ENCODE results near the gene SKP1.
"Not testable (repeated sequence)": the region's sequence is repeated elsewhere in the genome, so short reads cannot be mapped to it uniquely, and the experiment has no call there.

Gene SKP1

DNA sequence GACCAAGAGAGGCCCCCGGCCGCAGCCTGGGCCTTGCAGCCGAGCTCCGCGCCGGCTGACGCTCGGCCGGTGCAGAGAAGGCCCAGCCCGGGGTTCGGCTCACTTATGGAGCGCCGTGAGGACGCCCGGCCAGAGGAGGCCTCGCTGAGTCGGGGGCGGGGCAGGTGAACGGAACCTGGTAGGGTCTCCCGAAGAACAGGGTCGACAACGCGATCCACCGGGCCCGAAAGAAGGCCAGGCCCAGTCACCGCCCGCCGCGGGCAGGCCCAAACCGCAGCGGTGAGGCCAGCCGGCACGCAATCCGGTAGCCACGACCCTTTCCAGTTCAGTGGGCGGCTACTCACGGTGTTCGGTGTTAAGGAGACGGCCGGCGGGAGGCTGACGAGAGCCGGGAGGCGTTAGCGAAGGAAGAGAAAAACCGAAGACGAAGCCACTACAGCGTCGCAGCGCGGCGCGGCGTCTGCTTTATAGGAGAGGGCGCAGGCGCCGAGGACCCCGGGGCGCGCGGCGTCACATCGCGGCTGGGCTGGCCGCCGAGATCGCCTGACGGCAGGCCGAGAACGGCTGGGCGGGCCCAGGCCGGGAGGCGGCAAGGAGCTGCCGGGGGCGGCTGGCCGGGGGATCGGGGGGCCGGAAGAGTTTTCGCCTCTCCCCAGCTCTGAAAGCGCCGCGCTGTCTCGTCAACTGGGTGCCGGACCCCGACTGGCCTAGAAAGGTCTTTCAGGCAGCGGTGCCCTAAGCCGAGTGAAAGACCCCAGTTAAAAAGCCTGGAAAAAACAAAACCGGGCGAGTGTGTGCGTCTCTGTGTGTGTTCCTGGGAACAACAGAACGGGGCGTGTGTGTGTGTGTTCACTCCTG, at the start of gene SKP1:
Gene SKP1, minus strand, starts transcription at position 440 of the 858 bp plus-strand sequence. CDS start 2,928 bp downstream, outside the sequence.
- peak; percentile 93 for DNase-seq

DNA sequence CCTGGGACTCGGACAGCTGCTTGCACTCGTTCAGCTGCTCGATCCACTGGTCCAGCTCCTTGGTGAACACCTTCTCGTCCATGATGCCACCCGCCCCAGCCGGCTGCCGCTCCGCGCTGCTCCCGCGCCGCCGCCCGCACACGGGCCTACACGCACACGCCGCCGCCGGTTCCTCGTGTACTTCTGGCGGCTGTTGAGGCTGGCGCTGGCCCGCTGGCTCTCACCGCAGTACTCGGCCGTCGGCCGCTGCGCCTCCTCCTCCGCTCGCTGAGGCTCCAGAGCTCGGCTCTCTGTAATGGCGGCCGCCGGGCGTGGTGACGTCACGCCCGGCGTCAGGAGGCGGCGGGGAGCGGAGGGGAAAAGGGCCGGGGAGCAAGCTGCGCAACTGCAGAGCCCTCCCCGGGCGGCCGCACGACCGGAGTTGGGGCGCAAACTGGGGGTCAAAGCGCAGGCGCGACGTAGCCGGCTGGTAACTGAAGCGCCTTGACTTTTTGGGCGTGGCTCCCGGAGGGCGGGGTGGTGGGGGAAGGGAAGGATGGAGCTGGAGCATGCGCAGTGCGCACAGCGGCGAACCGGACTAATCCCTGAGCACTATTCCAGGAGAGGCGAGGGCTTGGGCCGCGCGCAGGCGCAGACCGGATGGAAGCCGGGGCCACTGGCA, 49.2 kb upstream of the SKP1 start, which contains the start of gene PPP2CA:
Gene PPP2CA, minus strand, starts transcription at position 294 of the 661 bp plus-strand sequence. Its CDS starts 212 bp downstream, at position 82.
- DNase-seq = peak; percentile 99

DNA sequence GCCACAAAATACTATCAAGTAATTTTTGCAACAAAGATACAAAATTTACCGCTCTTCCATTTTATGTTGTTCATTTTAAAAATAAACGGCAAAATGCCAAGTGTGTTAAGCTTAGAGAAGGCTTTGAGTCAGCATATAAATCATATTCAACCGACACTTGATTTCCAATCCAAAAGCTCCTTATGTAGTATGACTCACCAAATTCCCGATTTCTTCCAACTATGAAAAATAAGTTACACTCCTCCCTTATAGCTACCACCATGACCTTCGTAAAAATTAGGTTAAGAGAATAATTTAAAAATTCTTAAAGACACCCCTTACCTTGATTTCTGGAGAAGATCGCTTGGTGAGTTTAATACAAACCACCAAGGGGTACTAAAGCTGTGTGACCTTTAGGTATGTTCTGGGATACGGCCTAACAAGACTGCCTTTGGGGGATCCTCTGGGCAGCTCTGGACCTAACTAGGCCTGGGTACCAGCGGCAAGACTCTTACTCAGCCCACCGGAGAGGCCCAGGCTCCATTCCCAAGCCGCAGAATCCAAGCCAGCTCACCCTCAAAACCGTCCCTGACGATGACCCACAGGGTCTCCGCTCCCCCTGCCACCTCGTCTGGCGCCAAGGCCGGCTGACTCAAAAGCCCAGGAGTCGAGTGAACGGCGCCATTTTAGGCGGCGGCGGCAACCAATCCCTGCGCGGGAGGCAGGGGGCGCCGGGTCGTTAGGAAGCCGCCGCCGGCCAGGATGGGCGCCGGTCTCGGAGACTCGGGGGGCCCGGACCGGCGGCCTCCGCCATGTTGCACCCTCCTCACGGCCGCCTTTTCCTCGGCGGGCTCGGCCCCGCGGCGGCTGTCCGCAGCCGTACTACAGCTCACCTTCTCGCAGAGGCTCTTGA, 48.4 kb upstream of the SKP1 start:
- DNase-seq = peak; percentile 84

DNA sequence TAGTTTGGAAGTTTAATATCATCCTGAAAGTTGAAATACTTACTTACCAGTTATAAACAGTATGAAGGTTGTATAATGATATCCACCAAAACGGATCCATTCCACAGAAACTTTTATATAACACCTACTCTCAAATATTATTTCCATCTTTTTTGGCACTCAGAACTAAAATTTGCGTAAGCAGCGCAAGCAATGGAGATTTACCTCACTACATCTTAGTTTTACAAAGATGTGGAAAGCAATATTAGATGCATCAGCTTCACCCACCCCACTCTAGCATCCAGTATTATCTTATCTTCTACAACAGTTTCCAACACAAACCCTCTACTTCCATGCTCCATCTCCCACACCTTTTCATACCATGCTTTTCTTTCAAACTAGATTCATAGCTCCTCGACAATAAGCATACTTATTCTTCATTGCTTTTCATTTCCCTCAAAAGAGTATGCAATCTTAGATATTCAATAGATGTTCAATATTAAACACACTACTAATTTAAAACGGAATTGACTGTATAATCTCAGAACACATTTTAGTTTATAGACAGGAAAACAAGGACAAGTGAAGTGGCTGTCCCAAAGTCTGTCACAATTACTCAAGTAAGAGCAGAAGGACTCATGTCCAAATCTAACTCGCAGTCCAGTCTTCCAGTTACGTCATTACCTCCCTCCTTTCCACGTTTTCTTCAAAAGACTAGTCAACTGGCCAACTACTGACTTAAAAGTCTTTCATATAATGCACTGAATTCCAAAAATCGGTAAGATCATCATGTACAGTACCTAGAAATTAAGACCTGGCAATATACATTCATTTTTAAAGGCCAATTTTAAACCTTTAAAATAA, 46.9 kb upstream of the SKP1 start:
- DNase-seq = peak; percentile 26

DNA sequence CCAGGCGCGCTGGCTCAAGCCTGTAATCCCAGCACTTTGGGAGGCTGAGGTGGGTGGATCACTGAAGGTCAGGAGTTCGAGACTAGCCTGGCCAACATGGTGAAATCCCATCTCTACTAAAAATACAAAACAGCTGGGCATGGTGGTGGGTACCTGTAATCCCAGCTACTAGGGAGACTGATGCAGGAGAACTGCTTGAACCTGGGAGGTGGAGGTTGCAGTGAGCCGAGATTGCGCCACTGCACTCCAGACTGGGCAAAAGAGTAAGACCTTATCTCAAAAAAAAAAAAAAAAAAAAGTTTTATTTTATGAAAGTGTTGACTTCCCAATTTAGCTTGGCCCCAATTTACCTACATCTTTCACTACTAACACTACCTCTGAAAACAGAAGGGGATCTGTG, 44.9 kb upstream of the SKP1 start:
- DNase-seq = not testable (repeated sequence)

DNA sequence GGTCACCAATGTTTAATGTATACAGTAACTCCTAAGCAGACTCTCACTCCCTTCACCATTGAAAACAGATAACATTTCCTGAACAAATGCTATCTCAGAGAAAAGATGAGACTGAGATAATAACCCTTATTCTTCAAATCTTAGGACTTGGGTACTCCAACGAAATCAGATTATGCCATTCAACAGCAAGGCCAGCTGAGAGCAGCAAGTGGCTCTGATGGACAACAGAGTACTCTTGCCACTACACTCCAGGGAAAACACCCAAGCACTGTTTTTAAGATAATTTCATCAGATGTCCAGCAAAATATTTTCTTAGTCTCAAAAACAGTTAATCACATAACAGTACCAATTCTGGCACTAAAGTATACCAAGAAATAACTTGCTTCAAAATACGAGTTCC, 39.0 kb upstream of the SKP1 start:
- DNase-seq = no peak

DNA sequence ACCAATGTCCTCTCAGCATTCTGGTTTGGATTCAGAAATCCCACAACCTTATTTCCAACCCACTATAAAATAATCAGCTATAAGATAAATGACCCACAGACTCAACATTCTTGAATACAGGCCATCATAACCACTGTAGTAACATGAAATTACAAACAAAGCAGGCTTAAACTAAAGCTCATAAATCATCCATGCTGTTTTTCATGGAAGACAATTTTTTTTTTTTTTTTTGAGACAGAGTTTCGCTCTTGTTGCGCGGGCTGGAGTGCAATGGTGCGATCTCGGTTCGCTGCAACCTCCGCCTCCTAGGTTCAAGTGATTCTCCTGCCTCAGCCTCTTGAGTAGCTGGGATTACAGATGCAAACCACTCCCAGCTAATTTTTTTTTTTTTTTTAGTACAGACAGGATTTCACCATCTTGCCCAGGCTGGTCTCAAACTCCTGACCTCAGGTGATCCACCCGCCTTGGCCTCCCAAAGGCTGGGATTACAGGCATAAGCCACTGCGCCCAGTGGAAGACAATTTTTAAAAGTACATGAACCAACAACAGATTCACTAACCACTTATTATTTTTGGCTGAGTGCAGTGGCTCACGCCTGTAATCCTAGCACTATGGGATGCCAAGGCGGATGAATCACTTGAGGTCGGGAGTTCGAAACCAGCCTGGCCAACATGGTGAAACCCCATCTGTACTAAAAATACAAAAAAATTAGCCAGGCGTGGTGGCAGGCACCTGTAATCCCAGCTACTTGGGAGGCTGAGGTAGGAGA, 34.7 kb upstream of the SKP1 start:
- not testable (repeated sequence) for DNase-seq

DNA sequence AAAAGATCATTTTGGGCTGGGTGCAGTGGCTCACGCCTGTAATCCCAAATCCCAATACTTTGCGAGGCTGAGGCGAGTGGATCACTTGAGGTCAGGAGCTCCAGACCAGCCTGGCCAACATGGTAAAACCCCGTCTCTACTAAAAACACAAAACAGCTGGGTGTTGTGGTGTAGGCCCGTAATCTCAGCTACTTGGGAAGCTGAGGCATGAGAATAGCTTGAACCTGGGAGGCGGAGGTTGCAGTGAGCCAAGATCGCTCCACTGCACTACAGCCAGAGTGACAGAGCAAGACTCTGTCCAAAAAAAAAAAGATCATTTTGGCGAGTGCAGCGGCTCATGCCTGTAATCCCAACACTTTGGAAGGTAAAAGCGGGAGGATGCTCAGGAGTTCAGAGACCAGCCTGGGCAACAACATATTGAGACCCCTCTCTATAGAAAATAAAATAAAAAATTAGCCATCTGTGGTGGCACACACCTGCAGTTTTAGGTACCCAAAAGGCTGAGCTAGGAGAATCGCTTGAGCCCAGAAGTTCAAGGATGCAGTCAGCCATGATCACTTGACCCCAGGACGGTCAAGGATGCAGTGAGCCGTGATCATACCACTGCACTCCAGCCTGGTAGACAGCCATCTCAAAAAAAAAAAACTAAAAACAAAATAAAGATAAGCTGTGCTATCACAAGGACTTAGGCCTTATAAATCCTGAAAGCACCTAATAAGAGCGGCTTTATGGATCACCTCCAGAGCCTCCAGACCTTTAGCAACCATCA, 32.9 kb upstream of the SKP1 start:
- no peak for DNase-seq

DNA sequence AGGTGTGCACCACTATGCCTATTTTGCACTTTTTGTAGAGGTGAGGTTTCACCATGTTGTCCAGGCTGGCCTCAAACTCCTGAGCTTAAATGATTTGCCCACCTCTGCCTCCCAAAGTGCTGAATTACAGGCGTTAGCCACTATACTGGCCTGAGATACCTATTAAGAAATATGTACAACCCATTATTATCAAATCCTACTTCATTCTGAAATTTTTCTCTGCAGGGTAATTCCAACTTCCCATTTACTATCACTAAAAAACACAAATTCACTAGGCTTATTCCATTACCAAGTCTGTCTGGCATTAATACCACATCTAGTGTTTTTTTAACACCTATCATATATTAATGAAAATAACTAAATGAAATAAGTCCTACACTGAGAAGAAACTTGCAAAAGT, 30.9 kb upstream of the SKP1 start:
- DNase-seq = no peak

DNA sequence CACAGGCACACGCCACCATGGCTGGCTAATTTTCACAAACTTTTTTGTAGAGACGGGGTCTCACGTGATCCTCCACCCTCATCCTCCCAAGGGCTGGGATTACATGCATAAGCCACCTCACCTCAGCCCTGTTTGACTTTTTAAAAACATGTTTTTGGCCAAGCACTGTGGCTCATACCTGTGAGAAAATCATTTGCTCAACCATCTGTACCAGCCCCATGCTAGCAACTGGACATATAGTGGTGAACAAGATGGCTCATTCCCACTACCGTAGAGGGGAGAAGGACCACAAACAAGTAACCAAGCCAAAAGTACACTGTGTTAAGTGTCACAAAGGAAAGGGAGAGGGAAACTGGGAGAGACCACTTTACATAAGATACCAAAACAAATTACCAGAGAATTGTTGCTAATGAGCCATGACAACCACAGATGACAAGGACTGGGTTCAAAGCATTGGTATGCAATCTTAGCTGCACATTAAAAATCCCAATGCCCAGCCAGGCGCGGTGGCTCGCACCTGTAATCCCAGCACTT, 29.9 kb upstream of the SKP1 start:
- no peak for DNase-seq

DNA sequence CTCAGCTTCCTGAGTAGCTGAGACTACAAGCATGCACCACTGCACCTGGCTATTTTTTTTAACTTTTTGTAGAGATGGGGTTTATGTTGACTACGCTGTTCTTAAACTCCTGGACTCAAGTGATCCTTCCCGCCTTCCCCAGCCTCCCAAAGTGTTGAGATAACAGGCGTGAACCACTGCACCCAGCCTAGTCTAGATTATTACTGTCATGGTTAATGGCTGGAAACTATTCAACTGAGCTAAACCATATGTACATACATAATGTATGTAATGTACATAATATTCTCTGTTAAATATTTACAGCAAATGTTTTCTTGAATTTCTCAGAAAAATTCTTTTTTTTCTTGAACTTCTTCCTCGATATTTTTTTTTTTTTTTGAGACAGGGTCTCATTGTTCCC, 27.8 kb upstream of the SKP1 start:
- DNase-seq = no peak

DNA sequence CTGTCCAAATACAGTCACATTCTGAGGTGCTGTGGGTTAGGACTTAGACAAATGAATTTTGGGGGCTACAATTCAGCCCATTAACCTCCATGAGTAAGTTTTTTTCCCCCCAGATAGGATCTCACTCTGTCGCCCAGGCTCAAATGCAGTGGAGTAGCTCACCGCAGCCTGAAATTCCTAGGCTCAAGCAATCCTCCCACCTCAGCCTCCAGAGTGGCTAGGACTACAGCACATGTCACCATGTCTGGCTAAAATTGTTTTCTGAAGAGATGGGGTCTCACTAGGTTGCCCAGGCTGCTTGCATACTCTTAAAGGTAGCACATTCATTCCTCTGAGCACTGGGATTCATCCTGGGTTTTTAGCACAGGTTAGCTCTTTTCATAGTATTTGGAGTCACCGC, 26.9 kb upstream of the SKP1 start:
- no peak for DNase-seq

DNA sequence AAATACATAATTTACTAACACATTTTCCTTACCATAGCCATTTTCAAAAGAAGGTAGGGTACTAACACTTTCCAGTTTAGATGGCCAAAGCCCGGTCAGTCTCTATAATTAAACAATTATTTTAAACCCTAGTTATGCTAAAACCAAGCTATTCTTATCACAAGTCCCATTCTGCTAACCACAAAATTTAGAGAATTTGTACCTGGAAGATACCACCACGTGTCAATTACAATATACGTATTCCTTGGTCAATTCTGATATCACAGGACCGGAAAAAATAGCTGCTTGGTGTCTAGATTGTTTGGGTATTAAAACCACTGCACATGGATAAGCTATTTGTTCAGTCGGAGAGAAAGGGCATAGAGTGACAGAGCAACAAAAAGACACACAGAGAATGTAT, 18.9 kb upstream of the SKP1 start:
- peak; percentile 40 for DNase-seq

DNA sequence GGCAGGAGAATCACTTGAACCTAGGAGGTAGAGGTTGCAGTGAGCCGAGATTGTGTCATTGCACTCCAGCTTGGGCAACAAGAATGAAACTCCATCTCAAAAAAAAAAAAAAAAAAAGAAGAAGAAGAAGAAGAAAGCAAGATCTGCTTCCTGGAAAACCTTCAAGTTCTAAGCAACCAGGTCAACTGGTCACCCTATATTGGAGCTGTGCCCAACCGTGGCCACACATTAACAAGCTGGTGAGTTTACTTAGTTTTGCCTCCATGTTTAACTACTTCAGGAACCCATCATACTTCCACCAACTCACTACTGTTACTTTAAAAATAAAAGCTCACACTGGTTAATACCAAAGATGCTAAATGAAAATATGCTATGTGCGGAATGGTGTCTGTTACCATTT, 12.3 kb upstream of the SKP1 start:
- DNase-seq = no peak

DNA sequence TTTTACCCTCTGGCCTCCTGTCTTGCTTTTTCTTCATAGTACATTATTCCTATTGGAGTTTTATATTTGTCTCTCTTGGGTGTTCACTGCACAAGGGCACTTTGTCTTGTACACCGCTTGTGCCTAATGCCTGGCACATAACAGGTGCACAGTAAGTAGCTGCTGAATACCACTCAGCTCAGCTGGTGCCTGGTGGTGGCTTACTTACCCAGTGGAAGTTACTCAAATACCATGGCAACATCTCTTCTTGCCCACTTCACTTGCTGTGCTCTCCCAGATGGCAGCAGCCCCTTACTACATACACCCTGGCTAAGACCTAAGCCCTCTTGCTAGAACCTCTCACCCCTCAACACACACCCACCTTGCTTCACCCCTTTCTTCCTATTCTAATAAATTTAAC, 11.3 kb upstream of the SKP1 start:
- DNase-seq = no peak

DNA sequence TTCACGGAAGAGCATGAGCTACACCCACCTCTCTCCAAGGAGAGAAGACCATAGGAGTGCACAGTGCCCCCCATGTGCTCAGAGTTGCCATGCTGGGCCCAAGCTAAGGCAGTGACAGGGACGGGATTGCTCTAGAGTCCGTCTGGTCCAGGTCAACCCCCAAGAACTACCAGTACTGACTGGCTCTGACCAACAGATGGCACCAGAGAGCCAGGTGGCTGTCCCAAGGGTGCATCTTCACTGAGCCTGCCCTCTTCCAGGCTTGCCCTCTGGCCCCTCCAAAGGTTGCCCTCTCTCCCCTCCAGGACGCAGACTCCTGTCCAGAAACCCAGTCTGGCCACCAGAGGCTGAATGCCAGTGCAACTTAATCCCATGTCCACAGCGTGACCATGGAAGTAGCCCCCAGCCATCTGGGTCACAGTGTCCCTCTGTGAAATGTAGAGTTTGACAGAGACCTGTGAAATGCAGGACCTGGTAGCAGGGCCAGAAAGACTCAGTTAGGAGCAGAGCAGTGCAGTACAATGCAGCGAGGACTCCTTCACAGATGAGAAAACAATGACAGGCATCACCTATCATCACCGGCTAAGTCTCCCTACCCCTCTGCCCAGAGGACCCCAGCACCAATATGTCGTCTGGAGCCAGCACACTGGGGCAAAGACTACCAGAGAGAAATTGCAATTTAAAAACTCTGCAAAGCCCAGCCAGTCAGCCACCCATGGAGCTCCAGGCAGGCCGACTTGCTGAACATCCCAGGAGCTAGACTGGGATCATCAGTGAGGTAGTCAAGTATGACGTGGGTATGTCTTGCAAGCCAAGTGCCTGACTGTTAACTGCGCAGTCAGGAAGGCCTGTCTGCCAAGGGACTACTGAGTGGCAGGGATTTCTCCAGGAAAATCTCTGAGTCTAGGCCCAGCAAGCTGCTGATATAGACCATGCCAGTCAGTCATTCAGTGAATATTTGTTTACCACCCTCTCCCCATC, 7.7 kb upstream of the SKP1 start:
- peak; percentile 85 for DNase-seq

DNA sequence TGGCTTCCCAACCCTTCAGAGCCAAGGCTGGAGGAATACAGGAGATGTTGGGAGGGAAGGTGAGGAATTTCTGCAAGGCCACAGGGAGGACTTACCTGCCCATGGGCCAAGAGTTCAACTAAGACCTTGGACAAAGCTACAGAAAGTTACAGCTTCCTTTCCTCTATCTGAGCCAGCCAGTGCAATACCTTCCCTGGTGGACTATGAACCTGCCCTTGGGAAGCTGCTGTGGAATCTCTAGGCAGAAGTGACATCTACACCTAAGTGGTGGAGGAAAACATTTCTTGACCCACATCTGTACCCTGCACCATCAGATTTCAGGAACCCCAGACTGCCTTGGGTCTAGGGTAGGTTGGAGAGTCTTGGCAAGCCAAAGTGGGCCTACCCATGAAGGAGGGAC, 6.7 kb upstream of the SKP1 start:
- no peak for DNase-seq

DNA sequence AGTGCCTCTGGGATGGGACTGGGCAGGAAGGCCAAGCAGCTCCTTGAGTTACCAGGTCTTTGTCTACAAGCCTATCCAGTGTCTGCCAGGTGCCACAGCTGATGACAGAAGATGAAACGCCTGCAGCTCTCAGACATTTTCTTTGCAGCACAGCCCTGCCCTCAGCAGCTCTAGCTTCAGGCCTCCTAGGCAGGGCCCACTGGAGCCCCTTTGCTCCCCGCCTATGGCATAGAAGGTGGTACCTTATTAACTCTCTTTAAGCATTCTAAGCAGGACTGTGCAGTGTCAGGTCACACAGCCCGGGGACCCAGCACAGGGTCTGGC, 1.3 kb upstream of the SKP1 start:
- no peak for DNase-seq

DNA sequence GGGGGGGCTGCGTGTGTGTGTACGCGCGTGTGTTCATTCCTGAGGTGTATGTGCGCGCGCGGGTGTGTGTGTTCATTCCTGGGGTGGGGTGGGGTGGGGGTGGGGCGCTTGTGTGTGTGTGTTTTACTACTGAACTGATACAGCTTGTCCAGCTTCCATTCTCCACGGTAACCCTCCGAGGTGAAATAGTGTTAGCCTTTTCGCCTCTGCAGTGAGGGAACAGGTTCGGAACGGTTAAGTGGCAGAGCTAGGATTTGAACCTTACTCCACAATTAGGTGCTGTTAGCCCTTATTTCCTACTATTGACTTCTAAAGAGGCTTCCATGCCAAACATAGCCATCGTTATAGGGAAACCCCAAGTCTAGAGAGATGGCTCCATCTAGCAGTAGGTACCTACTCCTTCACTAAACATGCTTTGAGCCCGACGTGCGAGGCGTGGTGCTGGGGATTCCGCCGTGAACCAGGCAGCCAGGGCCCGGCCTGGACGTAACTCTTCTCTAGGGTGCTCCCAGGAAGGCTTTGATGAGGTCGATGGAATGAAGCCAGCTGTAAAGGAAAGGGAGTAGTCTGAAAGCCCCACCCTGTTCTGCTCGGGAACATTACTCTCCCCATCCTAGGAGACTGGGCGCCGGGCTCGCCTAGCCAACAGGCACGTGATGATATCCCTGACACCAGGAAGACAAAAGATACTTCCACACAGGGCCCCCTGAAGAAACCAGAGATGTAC, 782 bp upstream of the SKP1 start:
- no peak for DNase-seq

All from hematopoietic multipotent progenitor cell treated with erythropoietin and hydrocortisone succinate and interleukin-3 and kit ligand, for 4 days (in vitro differentiated cells).